ENCODE results near the gene ISCA2. TPM values are rescaled to one million over a fixed set of nuclear protein-coding genes. Genes with fewer than 3 reads are reported as not detected.
A peak's percentile ranks its signal among the peaks of the same experiment; 100 is the strongest.

Gene ISCA2
- total RNA-seq, 4 donors from 2014 or later = 4.1 to 32.4 (median 20.6) TPM

- Histone ChIP-seq H3K4me1 (no peaks in the 10 kb centered on the region), H3K36me3 (peaks cover 0 to 28% (median 11%) of the 10 kb centered on the region in 4 donors), H3K9me3 (no peaks in the 10 kb centered on the region), H3K27ac (no peak overlapping the region), H3K4me3 (no peak overlapping the region), H3K27me3 (no peaks in the 10 kb centered on the region)
- TF ChIP-seq EP300 (IDR thresholded peaks at IDR 0.05; ENCODE audit: low read depth) = no peak
- no peak for TF ChIP-seq POLR2A (IDR thresholded peaks at IDR 0.05)
- TF ChIP-seq POLR2AphosphoS5 (IDR thresholded peaks at IDR 0.05) = no peak
- no peak for TF ChIP-seq CTCF (IDR thresholded peaks at IDR 0.05)
- no peak for DNase-seq
- intact Hi-C loops (cut with DNase I; ENCODE audit: low total_unique reads) = loop anchor here (10.0 kb wide), 1 partner anchor 111 kb away; no protein-coding TSS in a partner anchor
- 91 to 100% methylated on average over 1 to 4 of the region's 4 CpGs for WGBS, 2 donors (ENCODE audit: low coverage in 1 of 2)
- in situ Hi-C loops (cut with MboI; ENCODE audit: low pct_ligation_motif_present in 1 of 4, low pct_unique_long_range_greater_than_20kb in 1 of 4, low sequenced_read_pairs in 3 of 4) = loop anchor here in 2 of 4 donors (10.0 kb wide), 1 partner anchor 111 kb away; no protein-coding TSS in a partner anchor
These were observed 17.5 kb upstream of the ISCA2 start for GRCh38 chr14:74476107-74476506.

- 100% methylated on average over 1 to 3 of the region's 3 CpGs for WGBS, 2 donors (ENCODE audit: low coverage in 1 of 2)
- in situ Hi-C loops (cut with MboI; ENCODE audit: low pct_ligation_motif_present in 1 of 4, low pct_unique_long_range_greater_than_20kb in 1 of 4, low sequenced_read_pairs in 3 of 4) = loop anchor here in 2 of 4 donors (10.0 kb wide), 1 partner anchor 112 kb away; no protein-coding TSS in a partner anchor
- H3K9me3 ChIP-seq = no peaks in the 10 kb centered on the region
- DNase-seq = no peak
- peaks cover 0 to 33% (median 11%) of the 10 kb centered on the region in 4 donors for H3K36me3 ChIP-seq
- no peaks in the 10 kb centered on the region for H3K4me1 ChIP-seq
- H3K4me3 ChIP-seq = no peak overlapping the region
- intact Hi-C loops (cut with DNase I; ENCODE audit: low total_unique reads) = loop anchor here (10.0 kb wide), 1 partner anchor 112 kb away; no protein-coding TSS in a partner anchor
- H3K27ac ChIP-seq = no peak overlapping the region
- TF ChIP-seq POLR2A (IDR thresholded peaks at IDR 0.05) (no peak), POLR2AphosphoS5 (IDR thresholded peaks at IDR 0.05) (no peak), CTCF (IDR thresholded peaks at IDR 0.05) (no peak), EP300 (IDR thresholded peaks at IDR 0.05; ENCODE audit: low read depth) (no peak)
- H3K27me3 ChIP-seq = no peaks in the 10 kb centered on the region
These were observed 17.0 kb upstream of the ISCA2 start for GRCh38 chr14:74476607-74477006.

GRCh38 chr14:74478996-74479635, 14.4 kb upstream of the ISCA2 start:
- Histone ChIP-seq H3K9me3 (no peaks in the 10 kb centered on the region), H3K4me1 (no peaks in the 10 kb centered on the region), H3K27ac (no peak overlapping the region), H3K27me3 (no peaks in the 10 kb centered on the region), H3K36me3 (peaks cover 0 to 48% (median 18%) of the 10 kb centered on the region in 4 donors), H3K4me3 (no peak overlapping the region)
- in situ Hi-C loops (cut with MboI; ENCODE audit: low pct_ligation_motif_present in 1 of 4, low pct_unique_long_range_greater_than_20kb in 1 of 4, low sequenced_read_pairs in 3 of 4) = loop anchor here in 2 of 4 donors (10.0 kb wide), 1 partner anchor 114 kb away; no protein-coding TSS in a partner anchor
- intact Hi-C loops (cut with DNase I; ENCODE audit: low total_unique reads) = loop anchor here (10.0 kb wide), 1 partner anchor 114 kb away; no protein-coding TSS in a partner anchor
- TF ChIP-seq POLR2A (IDR thresholded peaks at IDR 0.05) = no peak
- peak; percentile 42 to 61 (median 49) for TF ChIP-seq CTCF (IDR thresholded peaks at IDR 0.05)
- WGBS, 2 donors (ENCODE audit: low coverage in 1 of 2) = 100% methylated on average over 2 of the region's 2 CpGs; no CpG with 5 or more reads in 1 of the 2 donors
- no peak for DNase-seq

GRCh38 chr14:74480046-74480445, 13.5 kb upstream of the ISCA2 start:
- no peak for DNase-seq
- H3K9me3 ChIP-seq = no peaks in the 10 kb centered on the region
- peaks cover 0 to 53% (median 22%) of the 10 kb centered on the region in 4 donors for H3K36me3 ChIP-seq
- H3K4me1 ChIP-seq = no peaks in the 10 kb centered on the region
- TF ChIP-seq POLR2A (IDR thresholded peaks at IDR 0.05) (no peak), CTCF (IDR thresholded peaks at IDR 0.05) (no peak), POLR2AphosphoS5 (IDR thresholded peaks at IDR 0.05) (no peak), EP300 (IDR thresholded peaks at IDR 0.05; ENCODE audit: low read depth) (no peak)
- in situ Hi-C loops (cut with MboI; ENCODE audit: low pct_ligation_motif_present in 1 of 4, low pct_unique_long_range_greater_than_20kb in 1 of 4, low sequenced_read_pairs in 3 of 4) (no loop called here), intact Hi-C loops (cut with DNase I; ENCODE audit: low total_unique reads) (no loop called here)
- H3K27me3 ChIP-seq = no peaks in the 10 kb centered on the region
- WGBS, 2 donors (ENCODE audit: low coverage in 1 of 2) = 85 to 88% methylated on average over 3 to 4 of the region's 4 CpGs
- H3K4me3 ChIP-seq = no peak overlapping the region
- H3K27ac ChIP-seq = no peak overlapping the region
